Smooth muscle cell of the brain vasculature (primary cell): ENCODE data around the gene DSC1.

Experiments
- DNase-seq: peaks from one replicate; pipeline ENCODE4 v3.0.0-alpha.2; 2012; ENCODE audit warnings: low read depth, low spot score

The DSC1 gene

GRCh38 chr18:31104444-31104843, 58.2 kb downstream of the DSC1 start:
- no peak for DNase-seq

DNA sequence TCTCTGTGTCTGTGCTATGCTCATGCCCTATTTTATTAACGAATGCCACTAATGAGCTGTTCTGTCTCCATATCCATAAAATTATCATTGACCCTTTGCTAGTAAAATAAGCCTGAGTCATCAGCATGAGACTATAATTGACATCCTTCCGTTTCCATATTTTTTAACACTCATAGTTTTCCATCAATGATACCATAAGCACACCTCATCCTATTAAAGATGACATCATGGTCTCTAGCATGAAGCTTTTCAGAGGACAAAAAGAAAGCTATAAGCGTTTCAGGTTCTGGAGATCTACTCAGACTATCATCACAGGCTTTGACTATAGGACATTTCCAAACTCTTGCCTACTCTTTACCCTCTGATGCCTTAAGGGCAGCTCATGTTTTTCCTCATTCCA, 59.2 kb downstream of the DSC1 start:
- no peak for DNase-seq

- DNase-seq: no peak
These were observed 59.7 kb downstream of the DSC1 start for GRCh38 chr18:31102941-31103340.

- DNase-seq: no peak
These were observed 60.5 kb downstream of the DSC1 start, which contains the start of gene DSC2 for GRCh38 chr18:31102025-31102684. Gene DSC2 (minus strand): TSS chr18:31102421. CDS start chr18:31101971, 450 bp downstream.

GRCh38 chr18:31101183-31102024, 61.3 kb downstream of the DSC1 start:
- no peak for DNase-seq

- no peak for DNase-seq
These were observed 62.0 kb downstream of the DSC1 start for GRCh38 chr18:31100436-31101182.

DNA sequence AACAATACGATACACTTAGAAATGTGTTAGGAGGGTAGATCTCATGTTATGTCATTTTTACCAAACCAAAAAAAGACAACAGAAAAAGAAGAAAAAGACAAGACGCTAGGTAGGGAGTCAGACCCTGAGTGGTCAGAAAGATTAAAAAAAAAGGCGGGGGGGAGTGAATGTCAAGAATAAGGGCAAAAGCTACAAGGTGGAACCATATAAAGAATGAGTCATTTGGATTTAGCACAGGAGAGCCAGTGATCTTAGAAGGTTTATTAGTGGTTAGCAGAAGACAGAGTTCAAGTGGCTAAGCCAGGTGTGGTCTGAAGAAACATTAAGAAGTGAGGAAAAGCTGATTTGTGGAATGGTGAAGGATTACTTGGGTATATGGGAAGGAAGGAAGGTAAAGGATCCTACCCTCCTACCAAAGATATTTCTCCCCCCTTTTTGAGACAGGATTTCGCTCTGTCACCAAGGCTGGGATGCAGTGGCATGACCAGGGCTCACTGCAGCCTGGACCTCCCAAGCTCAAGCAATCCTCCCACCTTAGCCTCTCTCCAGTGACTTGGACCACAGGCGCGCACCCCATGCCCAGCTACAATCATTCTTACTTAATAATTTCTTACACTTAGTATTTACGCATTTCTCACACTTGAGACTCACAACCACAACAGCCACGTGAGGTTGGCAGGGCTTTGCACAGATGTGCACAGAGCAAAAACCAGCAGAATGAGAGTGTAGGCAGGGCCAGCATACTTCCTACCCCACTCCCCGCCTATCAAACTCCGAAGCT, 63.0 kb downstream of the DSC1 start:
- DNase-seq: no peak

- DNase-seq: no peak
These were observed 63.8 kb downstream of the DSC1 start for GRCh38 chr18:31098878-31099277.

DNA sequence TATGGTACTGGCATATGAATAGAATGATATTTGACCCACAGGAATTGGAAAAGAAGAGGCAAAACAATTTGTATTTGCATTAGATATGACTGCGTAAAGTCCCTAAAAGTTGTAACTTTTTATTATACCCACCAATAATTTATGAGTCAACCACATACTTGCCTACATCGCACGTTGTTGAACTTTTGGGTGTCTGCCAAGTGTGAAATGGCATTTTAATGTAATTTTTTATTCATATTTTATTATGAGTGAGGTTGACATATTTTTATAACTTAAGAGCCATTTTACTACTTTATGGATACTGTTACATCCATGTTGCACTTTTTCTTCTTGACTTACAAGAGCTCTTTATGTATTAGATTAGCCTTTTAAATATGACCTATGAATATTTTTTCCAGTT, 65.0 kb downstream of the DSC1 start:
- no peak for DNase-seq

- DNase-seq: no peak
These were observed 68.8 kb downstream of the DSC1 start for GRCh38 chr18:31093880-31094279.

DNA sequence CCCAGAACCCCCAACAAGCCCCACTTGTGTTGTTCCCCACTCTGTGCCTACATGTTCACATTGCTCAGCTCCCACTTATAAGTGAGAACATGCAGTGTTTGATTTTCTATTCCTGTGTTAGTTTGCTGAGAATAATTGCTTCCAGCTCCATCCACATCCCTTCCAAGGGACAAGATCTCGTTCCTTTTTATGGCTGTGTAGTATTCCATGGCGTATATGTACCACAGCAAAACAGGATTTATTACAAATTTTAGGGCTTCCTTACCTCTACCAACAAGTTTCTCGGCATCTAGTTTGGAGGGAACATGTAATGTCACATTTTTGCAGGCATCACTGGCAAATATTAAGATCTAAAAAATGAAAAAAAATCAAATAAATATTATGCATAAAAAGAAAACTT, 69.4 kb downstream of the DSC1 start:
- DNase-seq: no peak

- no peak for DNase-seq
These were observed 71.3 kb downstream of the DSC1 start for GRCh38 chr18:31091350-31091749.

- no peak for DNase-seq
These were observed 74.1 kb downstream of the DSC1 start for GRCh38 chr18:31088532-31088931.

GRCh38 chr18:31079973-31080372, 82.7 kb downstream of the DSC1 start:
- no peak for DNase-seq
